ENCODE measurements around the gene TAOK1. TPM values are rescaled to one million over a fixed set of nuclear protein-coding genes. Genes with fewer than 3 reads are reported as not detected.

Gene TAOK1
- total RNA-seq, 1 experiment from 2014 or later = 56.3 TPM

DNA sequence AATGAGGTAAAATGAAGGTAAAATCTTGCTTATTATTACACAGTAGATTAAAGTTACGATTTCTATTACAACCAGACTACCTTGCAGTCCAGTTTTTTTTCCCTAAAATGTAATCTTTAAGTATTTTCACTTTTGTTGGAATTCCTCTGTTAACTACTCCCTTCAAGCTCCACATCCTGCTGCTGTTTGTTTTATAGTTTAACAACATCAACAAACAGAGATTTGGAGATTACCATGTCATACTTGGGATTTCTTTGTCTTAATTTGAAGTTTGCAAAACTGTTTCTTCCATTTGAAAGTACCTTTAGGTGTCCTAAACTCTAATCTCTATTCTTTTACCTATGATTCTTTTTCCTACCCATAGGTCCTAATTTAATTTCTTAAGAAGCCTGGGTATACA, 93.3 kb downstream of the TAOK1 start:
- Histone ChIP-seq H3K9me2 (ENCODE audit: insufficient read depth) (no peaks in the 10 kb centered on the region), H3K4me2 (ENCODE audit: low read length) (no peak overlapping the region), H3K4me1 (ENCODE audit: control insufficient read depth in 1 of 2, insufficient read depth in 2 of 2, low read length in 2 of 2) (no peaks in the 10 kb centered on the region), H3K9me3 (ENCODE audit: control insufficient read depth in 1 of 2, insufficient read depth in 1 of 2, low read depth in 1 of 2, low read length in 2 of 2) (no peaks in the 10 kb centered on the region), H3K27ac (ENCODE audit: low read depth, low read length) (no peak overlapping the region), H3K36me3 (ENCODE audit: control insufficient read depth in 1 of 2, insufficient read depth in 2 of 2, low read length in 2 of 2) (peaks cover 3% of the 10 kb centered on the region in 2 experiments; a peak in 2 of 4 replicates), H2AFZ (ENCODE audit: low read depth, low read length, poor library complexity, severe bottlenecking) (no peak overlapping the region), H3K4me3 (replicated peaks in 1 of 2; ENCODE audit: low read depth in 1 of 2, low read length in 2 of 2) (no peak overlapping the region), H3K27me3 (ENCODE audit: insufficient read depth, low read length) (no peaks in the 10 kb centered on the region), H3K79me2 (ENCODE audit: insufficient read depth, low read length) (no peaks in the 10 kb centered on the region), H3K9ac (ENCODE audit: low read length) (no peak overlapping the region), H4K20me1 (ENCODE audit: insufficient read depth) (no peaks in the 10 kb centered on the region; the same call in 1 of the 2 replicates)
- POLR2A ChIA-PET = no interaction called here
- TF ChIP-seq SP1 (IDR thresholded peaks at IDR 0.05; ENCODE audit: low read depth) (no peak), ATF3 (IDR thresholded peaks at IDR 0.05) (no peak), FOSL1 (IDR thresholded peaks at IDR 0.05; ENCODE audit: low read depth) (no peak), POLR2A (IDR thresholded peaks at IDR 0.05; ENCODE audit: borderline replicate concordance, extremely low read depth, insufficient read depth, insufficient read length) (no peak), EZH2 (IDR thresholded peaks at IDR 0.05) (no peak), RAD21 (IDR thresholded peaks at IDR 0.05; ENCODE audit: low read depth) (no peak), TCF7L2 (IDR thresholded peaks at IDR 0.05; ENCODE audit: borderline replicate concordance, extremely low read depth, insufficient read depth, insufficient read length) (no peak), SRF (IDR thresholded peaks at IDR 0.05; ENCODE audit: low read depth) (no peak)
- TF ChIP-seq, protein P1, sequence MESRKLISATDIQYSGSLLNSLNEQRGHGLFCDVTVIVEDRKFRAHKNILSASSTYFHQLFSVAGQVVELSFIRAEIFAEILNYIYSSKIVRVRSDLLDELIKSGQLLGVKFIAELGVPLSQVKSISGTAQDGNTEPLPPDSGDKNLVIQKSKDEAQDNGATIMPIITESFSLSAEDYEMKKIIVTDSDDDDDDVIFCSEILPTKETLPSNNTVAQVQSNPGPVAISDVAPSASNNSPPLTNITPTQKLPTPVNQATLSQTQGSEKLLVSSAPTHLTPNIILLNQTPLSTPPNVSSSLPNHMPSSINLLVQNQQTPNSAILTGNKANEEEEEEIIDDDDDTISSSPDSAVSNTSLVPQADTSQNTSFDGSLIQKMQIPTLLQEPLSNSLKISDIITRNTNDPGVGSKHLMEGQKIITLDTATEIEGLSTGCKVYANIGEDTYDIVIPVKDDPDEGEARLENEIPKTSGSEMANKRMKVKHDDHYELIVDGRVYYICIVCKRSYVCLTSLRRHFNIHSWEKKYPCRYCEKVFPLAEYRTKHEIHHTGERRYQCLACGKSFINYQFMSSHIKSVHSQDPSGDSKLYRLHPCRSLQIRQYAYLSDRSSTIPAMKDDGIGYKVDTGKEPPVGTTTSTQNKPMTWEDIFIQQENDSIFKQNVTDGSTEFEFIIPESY (IDR thresholded peaks at IDR 0.05; ENCODE audit: extremely low read depth, insufficient replicate concordance, low read length) = no peak
- intact Hi-C loops (cut with micrococcal nuclease) = no loop called here
- RAD21 ChIA-PET (ENCODE audit: low non-redundant PET in 1 of 2, low total read pairs in 2 of 2, uncharacterized antibody in 2 of 2, unreplicated experiment in 2 of 2) = no interaction called here
- CTCF ChIA-PET = no interaction called here
- DNase-seq (ENCODE audit: low read depth, low spot score) (no peak), ATAC-seq (no peak)
- BruUV-seq (replicated peaks) = no TSS peak

All from HCT116 (cell line).